HEK293 (cell line): ENCODE measurements around the gene CLDN1.

ENCODE experiments used
- BCL11B ChIP-seq: fragments of 450-650 bp; formaldehyde crosslinking; IDR thresholded peaks from 2 replicates; pipeline ENCODE4 v1.5.1; 2016; ENCODE audit warnings: low read depth, missing biosample characterization, missing genetic modification characterization
- CTCF ChIP-seq: fragments of 450-650 bp; formaldehyde crosslinking; IDR thresholded peaks from 2 replicates; pipeline ENCODE4 v1.5.1; 2016; ENCODE audit warnings: missing biosample characterization, missing genetic modification characterization
- TCF7L2 ChIP-seq: IDR thresholded peaks from 2 replicates; pipeline ENCODE4 v1.6.1; 2011; ENCODE audit warnings: low read depth, mild to moderate bottlenecking, inconsistent platforms, low read length, moderate library complexity, borderline replicate concordance
- ZBTB7A ChIP-seq: fragments of 450-650 bp; formaldehyde crosslinking; IDR thresholded peaks from 2 replicates; pipeline ENCODE4 v1.5.1; 2016; ENCODE audit warnings: low read depth, missing biosample characterization, missing genetic modification characterization
- ZNF10 ChIP-seq: fragments of 450-650 bp; formaldehyde crosslinking; IDR thresholded peaks from 2 replicates; pipeline ENCODE4 v1.5.1; 2017; ENCODE audit warnings: missing biosample characterization, missing genetic modification characterization
- ZNF138 ChIP-seq: fragments of 450-650 bp; formaldehyde crosslinking; IDR thresholded peaks from 2 replicates; pipeline ENCODE4 v1.5.1; 2016; ENCODE audit warnings: missing biosample characterization, missing genetic modification characterization, borderline replicate concordance
- ZNF214 ChIP-seq: fragments of 450-650 bp; formaldehyde crosslinking; IDR thresholded peaks from 2 replicates; pipeline ENCODE4 v1.5.1; 2017; ENCODE audit warnings: missing biosample characterization, mild to moderate bottlenecking, missing genetic modification characterization, borderline replicate concordance
- ZNF280D ChIP-seq: fragments of 450-650 bp; formaldehyde crosslinking; IDR thresholded peaks from 2 replicates; pipeline ENCODE4 v1.5.1; 2016; ENCODE audit warnings: missing biosample characterization, missing genetic modification characterization
- ZNF514 ChIP-seq: fragments of 450-650 bp; formaldehyde crosslinking; IDR thresholded peaks from 2 replicates; pipeline ENCODE4 v1.5.1; 2016; ENCODE audit warnings: missing biosample characterization, missing genetic modification characterization
- ZNF529 ChIP-seq: fragments of 450-650 bp; formaldehyde crosslinking; IDR thresholded peaks from 2 replicates; pipeline ENCODE4 v1.5.1; 2017; ENCODE audit warnings: missing genetic modification characterization, missing biosample characterization; ENCODE audit not compliant: insufficient replicate concordance
- ZNF561 ChIP-seq: fragments of 450-650 bp; IDR thresholded peaks from 2 replicates; pipeline ENCODE4 v1.5.1; 2018; ENCODE audit warnings: missing biosample characterization, missing genetic modification characterization, borderline replicate concordance
- ZNF747 ChIP-seq: fragments of 450-650 bp; formaldehyde crosslinking; IDR thresholded peaks from 2 replicates; pipeline ENCODE4 v1.5.1; 2016; ENCODE audit warnings: missing biosample characterization, missing genetic modification characterization
- TF ChIP-seq, protein P1 (sequence below): fragments of 450-650 bp; formaldehyde crosslinking; IDR thresholded peaks from 2 replicates; pipeline ENCODE4 v1.5.1; 2016; ENCODE audit warnings: missing biosample characterization, missing genetic modification characterization

DNA sequence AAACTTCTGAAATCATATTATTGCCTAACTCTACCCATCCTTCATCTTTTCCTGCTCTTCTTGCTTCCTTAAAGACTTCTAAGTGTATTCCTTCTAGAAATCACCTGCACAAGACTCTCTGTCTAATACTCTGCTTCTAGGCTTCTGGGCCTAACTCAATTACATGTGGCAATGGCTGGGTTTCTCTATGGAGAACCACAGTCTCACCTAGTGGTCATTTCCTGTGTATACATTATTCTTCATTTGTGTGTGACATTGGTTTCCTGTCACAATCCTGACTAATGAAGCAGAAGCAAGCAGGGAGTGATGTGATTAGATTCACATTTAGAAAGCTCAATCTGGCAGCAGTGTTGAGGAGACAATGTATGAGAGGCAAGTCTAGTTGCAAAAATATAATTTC, 16.9 kb upstream of the CLDN1 start:
- TF ChIP-seq ZNF10 (tag by site-specific recombination) (no peak), ZBTB7A (tag by site-specific recombination) (no peak), CTCF (tag by site-specific recombination) (no peak), TCF7L2 (no peak), ZNF529 (tag by site-specific recombination) (no peak), ZNF747 (no peak), ZNF280D (tag by site-specific recombination) (no peak), ZNF514 (tag by site-specific recombination) (no peak), ZNF138 (tag by site-specific recombination) (no peak), BCL11B (tag by site-specific recombination) (no peak), ZNF214 (tag by site-specific recombination) (no peak), ZNF561 (tag by site-specific recombination) (no peak)
- TF ChIP-seq, protein P1, sequence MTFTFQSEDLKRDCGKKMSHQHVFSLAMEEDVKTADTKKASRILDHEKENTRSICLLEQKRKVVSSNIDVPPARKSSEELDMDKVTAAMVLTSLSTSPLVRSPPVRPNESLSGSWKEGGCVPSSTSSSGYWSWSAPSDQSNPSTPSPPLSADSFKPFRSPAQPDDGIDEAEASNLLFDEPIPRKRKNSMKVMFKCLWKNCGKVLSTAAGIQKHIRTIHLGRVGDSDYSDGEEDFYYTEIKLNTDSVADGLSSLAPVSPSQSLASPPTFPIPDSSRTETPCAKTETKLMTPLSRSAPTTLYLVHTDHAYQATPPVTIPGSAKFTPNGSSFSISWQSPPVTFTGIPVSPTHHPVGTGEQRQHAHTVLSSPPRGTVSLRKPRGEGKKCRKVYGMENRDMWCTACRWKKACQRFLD (tag by site-specific recombination): no peak
